DMS153 treated with DMSO at 0.1 percent for 48 hours (cell line): ENCODE measurements around the gene SLC23A2.
A peak's percentile ranks its signal among the peaks of the same experiment; 100 is the strongest.
"Not testable (repeated sequence)": the region's sequence is repeated elsewhere in the genome, so short reads cannot be mapped to it uniquely, and the experiment has no call there.

Experiments used
- DNase-seq: peaks from one replicate; lab custom pipeline; 2025; ENCODE audit not compliant: unreplicated experiment; lab: John Stamatoyannopoulos, UW

Gene SLC23A2

DNA sequence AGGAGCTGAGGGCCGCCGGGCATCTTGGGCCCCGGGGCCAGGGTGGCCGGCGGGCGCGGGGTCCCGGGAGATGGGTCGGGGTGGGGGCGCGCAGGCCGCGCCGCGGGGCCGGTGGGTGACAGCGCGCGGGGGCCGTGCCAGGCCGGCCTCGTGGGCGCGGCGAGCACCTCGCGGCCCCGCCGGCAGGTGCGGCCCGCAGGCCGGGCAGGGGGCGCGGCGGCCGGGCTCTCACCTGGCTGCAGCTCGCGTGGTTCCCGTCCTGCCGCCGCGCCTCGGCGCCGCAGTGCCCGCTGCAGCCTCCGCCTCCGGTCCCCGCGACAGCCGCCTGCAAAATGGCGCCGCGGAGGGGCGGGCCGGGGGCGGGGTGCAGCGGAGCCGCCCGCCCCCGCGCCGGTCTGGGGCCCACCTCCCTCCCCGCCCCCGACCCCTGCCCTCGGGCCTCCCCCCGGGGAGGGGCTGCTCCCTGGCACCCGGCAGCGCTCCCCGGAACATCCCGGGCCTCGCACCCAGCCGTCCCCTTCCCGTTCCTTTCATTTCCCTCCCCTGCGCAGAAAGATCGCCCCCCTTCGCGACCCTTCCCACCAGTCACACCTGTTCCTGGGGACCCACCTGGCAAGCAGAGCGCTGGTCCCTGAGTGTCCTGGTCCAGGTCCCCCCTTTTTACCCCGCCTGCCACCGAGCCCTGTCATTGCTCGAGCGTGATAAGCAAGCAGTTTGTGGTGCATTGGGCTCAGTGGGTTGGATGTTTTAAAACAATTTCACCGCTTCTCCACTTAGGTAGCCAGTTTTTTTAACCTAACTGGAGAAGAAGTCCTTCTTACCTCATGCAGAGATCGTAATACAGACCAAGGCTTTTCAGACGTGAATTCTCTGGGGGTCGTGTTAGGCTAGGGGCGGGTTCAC, at the start of gene SLC23A2:
TSS of gene SLC23A2 (minus strand) at position 337 of the 903 bp plus-strand sequence. CDS start 68,948 bp downstream, outside the sequence.
- DNase-seq = peak; percentile 7

DNA sequence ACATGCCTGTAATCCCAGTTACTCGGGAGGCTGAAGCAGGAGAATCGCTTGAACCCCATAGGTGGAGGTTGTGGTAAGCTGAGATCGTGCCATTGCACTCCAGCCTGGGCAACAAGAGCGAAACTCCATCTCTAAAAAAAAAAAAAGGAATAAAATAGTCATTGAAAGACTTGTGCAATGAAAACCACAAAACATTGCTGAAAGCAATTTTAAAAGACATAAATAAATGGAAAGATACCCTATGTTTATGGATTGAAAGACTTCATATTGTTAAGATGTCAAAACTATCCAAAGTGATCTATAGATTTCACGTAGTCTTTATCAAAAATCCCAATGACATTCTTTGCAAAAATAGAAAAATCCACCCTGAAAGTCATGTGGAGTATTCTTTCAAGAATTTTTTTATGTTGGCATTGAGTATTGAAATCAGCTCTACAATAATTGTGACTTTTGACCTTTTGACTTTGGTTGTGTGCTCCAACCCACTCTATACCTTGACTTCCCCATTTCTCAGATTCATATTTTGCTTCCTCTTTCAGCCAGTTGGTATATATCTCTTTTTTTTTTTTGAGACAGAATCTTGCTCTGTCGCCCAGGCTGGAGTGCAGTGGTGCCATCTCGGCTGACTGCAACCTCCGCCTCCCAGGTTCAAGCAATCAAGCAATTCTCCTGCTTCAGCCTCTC, 45.5 kb upstream of the SLC23A2 start:
- no peak for DNase-seq

DNA sequence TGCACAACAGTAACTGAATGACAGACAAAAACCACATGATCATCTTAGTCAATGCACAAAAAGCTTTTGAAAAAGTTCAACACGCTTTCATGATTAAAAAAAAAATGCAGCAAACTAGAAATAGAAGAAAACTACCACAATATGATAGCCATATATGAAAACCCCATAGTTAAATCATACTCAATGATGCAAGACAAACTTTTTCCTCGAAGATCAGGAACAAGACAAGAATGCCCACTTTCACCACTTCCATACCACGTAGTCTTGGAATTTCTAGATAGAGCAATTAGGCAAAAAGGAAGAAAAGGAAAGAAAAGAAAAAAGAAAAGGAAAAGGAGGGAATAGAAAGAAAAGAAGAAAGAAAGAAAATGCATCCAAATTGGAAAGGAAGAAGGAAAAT, 44.6 kb upstream of the SLC23A2 start:
- no peak for DNase-seq

DNA sequence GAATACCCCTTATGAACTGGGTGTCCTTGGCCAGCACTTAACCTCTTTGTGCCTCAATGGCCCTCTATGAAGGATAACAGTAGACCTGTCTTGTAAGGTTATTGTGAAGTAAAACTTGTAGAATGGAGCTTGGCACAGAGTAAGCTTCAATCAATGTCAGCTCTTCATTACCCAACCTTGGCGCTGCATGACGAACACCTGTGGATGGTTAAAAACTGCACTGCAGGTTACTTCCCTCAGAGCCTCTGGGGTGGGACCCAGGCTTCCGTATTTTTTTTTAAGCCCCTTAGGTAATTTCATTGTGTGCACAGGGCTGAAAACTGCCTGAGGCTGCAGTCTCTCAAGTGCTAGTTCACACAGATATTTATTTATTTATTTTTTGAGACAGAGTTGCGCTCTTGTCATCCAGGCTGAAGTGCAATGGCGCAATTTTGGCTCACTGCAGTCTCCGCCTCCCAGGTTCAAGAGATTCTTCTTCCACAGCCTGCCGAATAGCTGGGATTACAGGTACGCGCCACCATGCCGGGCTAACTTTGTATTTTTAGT, 42.8 kb upstream of the SLC23A2 start:
- DNase-seq = no peak

DNA sequence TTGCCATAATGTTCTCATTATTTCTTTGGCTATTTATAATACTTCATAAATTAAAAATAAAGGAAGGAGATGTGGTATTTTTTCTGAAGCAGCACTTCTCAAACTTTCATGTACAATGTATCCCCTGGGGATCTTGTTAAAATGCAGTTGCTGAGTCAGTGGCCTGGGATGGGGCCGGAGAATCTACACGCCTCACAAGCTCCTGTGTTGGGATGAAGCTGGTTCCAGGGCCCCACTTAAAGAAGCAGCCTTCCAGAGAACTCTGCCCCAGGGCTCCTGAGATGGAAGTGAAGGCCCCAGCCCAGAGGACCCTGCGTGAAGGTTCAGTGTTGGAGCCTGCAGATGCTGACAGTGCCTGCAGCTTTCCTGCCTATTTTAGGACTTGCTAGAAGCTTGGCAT, 40.1 kb upstream of the SLC23A2 start:
- DNase-seq = no peak

DNA sequence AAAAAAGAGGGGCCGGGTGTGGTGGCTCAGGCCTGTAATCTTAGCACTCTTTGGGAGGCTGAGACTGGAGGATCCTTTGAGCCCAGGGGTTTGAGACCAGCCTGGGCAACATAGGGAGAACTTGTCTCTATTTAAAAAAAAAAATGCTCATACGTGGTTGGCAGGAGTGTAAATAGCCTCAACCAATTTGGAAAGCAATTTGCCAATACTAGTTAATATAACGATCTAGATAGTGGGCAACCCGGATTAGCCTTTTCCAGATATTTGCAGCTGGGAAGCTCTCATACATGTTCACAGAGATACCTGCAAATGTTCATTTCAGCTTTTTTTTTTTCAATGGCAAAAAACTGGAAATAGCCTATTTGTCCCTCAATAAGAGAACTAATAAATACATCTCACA, 39.0 kb upstream of the SLC23A2 start:
- DNase-seq = no peak

DNA sequence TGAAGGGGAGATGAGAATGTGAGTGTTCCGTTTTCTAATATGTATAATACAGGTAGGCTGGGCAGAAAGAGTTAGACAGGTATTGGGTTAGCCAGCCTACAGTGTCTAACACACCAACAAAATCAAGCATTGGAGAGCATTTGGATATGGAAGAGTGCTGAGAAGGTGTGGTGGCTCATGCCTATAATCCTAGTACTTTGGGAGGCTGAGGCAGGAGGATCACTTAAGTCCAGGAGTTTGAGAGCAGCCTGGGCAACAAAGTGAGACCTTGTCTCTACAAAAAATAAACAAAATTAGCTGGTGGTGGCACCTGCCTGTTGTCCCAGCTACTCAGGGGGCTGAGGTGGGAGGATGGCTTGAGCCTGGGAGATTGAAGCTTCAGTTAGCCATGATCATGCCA, 38.6 kb upstream of the SLC23A2 start:
- DNase-seq = no peak

DNA sequence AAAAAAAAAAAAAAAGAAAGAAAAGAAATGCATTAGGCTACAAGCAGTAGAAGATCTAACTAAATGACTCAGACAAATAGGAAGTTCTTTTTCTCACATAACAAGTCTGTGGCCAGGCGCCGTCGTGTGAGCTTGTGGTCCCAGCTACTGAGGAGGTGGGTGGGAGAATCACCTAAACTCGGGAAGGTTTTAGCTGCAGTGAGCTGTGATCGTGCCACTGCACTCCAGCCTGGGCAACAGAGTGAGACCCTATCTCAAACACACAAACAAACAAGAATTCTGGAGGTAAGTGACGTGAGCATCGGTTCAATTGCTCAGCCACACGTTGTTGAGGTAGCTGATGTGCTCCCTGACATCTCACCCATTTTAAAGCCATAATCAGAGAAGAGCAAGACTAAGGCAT, 37.9 kb upstream of the SLC23A2 start:
- DNase-seq = no peak

DNA sequence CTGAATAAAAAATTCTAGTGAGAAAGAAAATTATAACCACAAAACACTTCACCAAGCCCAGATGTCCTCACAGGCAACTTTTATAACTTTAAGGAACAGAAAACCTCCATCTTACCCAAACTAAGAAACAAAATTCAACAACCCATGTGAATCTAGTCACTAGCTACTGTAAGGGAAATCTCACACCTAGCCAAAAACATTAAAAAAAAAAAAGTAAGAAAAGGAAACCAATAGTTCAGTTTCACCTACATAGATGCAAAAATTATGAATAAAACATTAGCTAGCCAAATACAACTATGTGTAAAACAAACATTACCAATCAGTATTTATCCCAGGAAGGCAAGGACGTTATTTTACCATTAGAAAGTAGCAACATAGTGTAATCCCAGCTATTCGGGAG, 35.5 kb upstream of the SLC23A2 start:
- no peak for DNase-seq

DNA sequence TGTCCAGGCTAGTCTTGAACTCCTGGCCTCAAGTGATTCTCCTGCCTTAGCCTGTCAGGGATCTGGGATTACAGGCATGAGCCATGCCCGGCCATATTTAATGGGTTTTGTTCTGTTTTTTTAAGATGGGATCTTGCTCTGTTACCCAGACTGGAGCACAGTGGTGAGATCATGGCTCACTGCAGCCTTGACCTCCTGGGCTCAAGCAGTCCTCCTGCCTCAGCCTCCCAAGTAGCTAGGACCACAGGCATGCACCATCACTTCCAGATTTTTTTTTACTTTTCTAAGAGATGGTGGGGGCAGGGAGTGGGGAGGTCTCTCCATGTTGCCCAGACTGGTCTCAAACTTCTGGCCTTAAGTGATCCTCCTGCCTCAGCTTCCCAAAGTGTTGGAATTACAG, 34.2 kb upstream of the SLC23A2 start:
- DNase-seq = not testable (repeated sequence)

DNA sequence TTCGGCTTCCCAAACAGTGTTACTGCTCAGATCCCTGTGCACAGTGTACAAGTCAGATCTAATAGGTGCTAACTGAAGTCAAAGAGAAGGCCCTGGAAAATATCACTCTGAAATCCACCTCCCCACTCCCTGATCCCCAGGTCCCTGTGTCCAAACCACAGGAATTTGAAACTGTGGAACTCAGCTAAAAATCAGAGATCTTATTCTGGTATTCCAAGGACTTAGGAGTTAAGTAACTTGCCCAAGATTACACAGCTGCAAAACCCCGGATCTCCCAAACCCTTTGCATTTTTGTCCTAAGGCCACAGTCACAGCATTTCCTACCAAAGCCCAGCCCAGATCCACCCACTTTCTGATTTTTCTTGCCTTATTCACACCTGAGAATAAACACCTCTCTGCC, 32.3 kb upstream of the SLC23A2 start:
- DNase-seq = no peak

DNA sequence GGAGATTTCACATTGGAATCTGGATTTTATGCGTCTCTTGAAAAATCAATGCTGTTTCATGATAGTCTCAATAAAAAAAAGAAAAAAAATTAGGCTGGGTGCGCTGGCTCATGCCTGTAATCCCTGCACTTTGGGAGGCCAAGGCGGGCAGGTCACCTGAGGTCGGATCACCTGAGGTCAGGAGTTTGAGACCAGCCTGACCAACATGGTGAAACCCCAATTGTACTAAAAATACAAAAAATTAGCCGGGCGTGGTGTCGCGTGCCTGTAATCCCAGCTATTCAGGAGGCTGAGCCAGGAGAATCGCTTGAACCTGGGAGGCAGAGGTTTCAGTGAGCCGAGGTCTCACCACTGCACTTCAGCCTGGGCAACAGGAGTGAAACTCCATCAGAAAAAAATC, 30.4 kb upstream of the SLC23A2 start:
- not testable (repeated sequence) for DNase-seq

DNA sequence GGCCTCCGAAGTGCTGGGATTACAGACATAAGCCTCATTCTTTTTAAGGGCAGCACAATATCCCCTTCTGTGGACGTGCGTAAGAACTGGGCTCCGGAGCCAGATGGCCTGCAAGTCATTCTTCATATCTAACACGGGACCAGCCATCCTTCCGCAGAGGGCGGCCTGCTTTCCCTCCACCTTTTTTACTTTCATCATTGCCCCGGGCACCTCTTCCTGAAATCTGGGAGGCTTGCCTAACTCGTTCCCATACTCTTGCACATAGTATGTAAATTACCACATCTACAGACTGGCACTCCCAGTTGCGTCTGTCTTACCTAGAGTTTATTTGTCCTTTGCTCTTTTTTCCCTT, 29.9 kb upstream of the SLC23A2 start:
- DNase-seq = no peak

DNA sequence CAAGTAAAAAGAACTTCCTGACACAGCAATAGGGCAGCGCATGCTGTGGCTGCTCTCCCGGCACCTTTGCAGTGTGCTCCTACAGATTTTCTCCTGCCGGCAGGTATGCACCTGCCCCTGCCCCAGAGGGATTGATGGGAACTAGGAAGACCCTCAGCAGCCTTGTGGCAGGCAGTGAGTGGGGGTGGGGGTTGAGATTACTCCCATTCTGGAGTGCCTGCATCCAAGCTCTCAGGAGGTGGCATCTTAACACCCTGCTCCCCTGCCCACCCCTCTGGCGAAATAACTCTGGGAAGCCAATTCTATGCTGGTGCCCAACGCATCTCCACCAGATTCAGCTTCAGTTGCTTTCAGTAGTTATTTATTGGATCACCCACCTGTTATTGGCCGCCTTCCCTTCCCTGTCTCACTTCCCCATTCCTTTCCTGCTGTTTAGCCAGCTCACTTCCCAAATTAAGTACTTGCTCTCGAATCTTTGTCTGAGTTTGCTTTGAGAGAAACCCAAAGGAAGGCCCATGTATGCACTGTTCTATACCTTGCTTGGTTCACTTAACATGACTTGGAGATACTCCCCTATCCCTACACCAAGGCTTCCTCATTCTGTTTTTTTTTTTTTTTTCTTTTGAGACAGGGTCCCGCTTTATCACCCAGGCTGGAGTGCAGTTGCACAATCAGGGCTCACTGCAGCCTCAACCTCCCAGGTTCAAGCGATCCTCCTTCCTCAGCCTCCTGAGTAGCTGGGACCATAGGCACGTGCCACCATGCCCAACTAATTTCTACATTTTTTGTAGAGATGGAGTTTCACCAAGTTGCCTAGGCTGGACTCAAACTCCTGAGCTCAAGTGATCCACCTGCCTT, 29.3 kb upstream of the SLC23A2 start:
- no peak for DNase-seq

DNA sequence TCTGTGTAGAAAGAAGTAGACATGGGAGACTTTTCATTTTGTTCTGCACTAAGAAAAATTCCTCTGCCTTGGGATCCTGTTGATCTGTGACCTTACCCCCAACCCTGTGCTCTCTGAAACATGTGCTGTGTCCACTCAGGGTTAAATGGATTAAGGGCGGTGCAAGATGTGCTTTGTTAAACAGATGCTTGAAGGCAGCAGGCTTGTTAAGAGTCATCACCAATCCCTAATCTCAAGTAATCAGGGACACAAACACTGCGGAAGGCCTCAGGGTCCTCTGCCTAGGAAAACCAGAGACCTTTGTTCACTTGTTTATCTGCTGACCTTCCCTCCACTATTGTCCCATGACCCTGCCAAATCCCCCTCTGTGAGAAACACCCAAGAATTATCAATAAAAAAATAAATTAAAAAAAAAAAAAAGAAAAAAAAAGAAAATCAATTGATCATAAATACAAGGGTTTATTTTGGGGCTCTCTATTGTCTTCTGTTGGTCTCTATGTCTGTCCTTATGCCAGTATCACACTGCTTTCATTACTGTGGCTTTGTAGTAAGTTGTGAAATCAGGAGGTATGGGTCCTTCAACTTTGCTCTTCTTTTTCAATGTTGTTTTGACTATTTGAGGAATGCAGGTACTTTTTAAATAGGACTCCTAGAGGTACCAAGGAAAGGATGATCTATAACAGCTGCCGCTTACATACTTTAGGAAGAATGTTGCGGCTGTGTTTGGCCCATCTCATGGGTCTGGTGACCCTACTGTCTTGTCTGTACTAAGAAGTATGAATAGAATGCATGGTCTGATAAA, 27.1 kb upstream of the SLC23A2 start:
- DNase-seq = not testable (repeated sequence)

DNA sequence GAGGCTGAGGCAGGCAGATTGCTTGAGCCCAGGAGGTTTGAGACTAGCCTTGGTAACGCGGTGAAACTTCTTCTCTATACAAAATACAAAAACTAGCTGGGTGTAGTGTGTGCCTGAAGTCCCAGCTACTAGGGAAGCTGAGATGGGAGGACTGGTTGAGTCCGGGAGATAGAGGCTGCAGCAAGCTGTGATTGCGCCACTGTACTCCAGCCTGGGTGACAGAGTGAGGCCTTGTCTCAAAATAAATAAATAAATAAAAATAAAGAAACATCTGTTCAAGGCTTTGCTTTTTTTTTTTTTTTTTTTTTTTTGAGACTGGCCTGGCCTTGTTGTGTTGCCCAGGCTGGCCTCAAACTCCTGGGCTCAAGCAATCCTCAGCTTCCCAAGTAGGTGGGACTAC, 23.7 kb upstream of the SLC23A2 start:
- no peak for DNase-seq

DNA sequence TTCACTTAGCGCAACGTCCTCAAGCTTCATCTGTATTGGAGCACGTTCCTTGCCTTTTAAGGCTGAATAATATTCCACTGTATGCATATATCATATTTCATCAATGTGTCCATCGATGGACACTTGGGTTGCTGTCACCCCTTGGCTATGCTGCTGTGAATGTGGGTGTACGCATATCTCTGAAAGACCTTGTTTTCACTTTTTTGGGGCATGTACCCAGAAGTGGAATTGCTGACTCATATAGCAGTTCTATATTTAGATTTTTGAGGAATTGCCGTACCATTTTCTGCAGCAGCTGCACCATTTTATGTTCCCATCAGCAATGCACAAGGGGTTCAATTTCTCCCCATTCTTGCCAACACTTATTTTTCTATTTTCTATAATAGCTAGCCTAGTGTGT, 22.8 kb upstream of the SLC23A2 start:
- no peak for DNase-seq

DNA sequence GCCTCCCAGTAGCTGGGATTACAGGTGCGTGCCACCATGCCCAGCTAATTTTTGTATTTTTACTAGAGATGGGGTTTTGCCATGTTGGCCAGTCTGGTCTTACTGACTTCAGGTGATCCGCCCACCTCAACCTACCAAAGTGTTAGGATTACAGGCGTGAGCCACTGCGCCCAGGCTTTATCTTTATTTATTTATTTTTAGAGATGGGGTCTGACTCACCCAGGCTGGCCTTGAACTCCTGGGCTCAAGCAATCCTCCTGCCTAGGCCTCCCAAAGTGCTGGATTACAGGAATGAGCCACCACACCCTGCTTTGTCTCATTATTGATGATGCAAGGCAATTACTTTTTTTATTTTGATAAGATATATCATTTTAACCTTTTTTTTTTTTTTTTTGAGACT, 21.9 kb upstream of the SLC23A2 start:
- DNase-seq = not testable (repeated sequence)

DNA sequence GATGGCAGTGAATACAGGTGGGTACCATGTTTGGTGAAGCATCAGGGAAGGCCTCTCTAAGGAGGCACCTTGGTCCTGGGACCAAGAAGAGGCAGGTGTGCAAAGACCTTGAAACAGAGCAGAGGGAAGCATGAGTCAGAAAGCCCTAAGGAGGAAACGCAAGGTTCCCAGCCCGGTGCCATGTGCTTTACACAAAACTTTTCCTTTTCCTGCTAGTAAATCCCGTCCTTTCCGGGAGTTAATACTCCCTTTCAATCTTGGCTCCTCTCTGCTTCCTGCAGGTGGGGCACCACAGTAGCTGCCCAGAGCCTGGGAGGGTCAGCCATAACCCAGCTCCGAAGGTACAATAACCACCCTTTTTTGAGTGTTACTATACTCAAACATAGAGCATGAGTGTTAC, 19.4 kb upstream of the SLC23A2 start:
- DNase-seq = no peak

DNA sequence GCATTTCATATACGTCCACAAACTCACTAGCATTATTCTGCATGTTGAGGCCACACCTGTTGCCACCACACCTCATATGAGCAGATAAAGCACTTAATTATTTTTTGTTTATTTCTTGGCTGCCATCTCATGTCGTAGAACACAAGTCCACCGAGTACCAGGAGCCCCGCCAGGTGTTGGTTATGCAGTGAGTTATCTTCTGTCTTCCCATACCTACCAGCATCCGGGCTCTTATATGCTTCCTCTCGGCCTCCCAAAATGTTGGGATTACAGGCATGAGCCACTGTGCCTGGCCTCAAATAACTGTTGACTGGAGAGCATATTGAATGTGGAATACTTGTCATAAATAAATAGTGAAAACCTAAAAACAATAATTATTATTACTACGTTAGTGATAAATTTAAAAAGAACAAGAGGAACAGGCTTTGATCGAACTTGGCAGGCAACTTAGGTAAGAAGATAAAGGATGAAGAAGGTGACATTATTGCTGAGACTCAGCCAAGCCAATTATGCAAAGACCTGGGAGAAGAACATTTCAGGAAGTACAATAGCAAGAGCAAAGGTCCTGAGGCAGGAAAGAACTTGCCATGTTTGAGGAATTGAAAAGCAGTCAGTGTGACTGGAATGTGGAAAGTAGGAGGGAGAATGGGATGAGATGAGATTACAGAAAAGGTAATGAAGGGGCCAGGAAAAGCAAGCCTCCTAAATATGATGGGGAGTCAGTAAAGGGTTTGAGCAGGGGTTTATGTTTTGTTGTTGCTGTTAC, 12.6 kb upstream of the SLC23A2 start:
- DNase-seq = no peak
